Camera-type eye (tissue), 1 donor: ENCODE measurements around the gene GPX6. TPM values are rescaled to one million over a fixed set of nuclear protein-coding genes. Genes with fewer than 3 reads are reported as not detected.

Experiments used
- total RNA-seq: library from RNA; depleted of rRNA; stranded (reverse); fragments of >200 nt; gene quantifications from one replicate; pipeline ENCODE4 v1.2.3, GENCODE V29; 2014

Gene GPX6, protein sequence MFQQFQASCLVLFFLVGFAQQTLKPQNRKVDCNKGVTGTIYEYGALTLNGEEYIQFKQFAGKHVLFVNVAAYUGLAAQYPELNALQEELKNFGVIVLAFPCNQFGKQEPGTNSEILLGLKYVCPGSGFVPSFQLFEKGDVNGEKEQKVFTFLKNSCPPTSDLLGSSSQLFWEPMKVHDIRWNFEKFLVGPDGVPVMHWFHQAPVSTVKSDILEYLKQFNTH
- not detected for total RNA-seq

DNA sequence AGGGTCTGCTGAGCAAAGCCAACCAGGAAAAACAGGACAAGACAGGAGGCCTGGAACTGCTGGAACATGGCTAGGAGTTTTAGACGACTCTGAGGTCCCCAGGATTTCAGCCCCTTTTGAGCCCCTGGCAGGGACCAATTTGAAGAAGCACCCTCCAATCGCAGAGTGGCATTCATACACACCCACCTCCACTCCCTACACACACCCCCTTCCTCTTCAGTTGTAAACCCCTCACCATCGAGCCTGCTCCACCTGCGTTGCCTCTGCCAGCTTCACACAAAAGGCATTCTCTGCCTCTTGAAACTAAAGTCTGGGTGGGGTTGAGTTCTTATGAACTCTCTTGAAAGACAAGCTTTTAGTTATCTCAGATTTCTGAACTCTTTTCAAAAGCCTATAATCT, at the start of gene GPX6:
GPX6 (minus strand) TSS at position 118 of the 400 bp plus-strand sequence; CDS start at position 68, 50 bp downstream.

DNA sequence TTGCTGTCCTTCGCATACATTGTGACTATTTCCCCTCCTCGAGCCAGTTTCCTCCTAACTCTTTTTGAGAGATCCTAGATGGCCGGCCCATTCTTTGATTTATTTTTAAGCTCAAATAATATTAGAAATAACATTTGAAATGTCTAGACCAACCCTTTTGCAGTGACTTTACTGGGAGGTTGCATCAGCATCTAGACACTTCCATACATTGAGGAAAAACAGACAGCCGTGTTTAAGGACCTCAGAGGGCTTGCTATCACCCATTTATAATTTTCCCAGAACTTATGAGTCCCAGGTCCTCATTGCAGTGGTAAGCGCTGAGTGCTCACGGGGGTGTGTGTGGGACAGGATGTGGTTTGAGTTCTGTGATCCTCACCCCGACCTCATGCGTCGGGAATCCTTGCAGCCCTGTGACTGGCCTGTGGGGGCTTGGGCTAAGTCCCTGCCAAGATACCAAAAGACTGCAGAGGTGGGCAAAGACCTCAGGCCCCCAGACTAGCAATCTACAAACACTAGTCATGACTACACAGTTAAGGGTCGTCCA, 10.0 kb upstream of the GPX6 start, which contains the start of gene GPX5:
GPX5 (plus strand) TSS at position 386 of the 544 bp plus-strand sequence; CDS start at position 519, 133 bp downstream.

Other genes with a start within 250 kb of the GPX6 start
- gene ZSCAN26, start 248.7 kb downstream of the GPX6 start, total RNA-seq: 60.5 TPM
- 12.5 TPM for gene PGBD1, start 234.2 kb downstream of the GPX6 start, total RNA-seq
- gene ZSCAN31, start 179.6 kb downstream of the GPX6 start, total RNA-seq: 16.6 TPM
- 14.2 TPM for gene ZKSCAN3, start 165.8 kb downstream of the GPX6 start, total RNA-seq
- 26.1 TPM for gene ZSCAN12, start 116.0 kb downstream of the GPX6 start, total RNA-seq
- 26.7 TPM for gene ZSCAN23, start 72.3 kb downstream of the GPX6 start, total RNA-seq
- gene GPX5, start 10.1 kb upstream of the GPX6 start, total RNA-seq: not detected